ENCODE results near the gene ZNF747.

Gene ZNF747

DNA sequence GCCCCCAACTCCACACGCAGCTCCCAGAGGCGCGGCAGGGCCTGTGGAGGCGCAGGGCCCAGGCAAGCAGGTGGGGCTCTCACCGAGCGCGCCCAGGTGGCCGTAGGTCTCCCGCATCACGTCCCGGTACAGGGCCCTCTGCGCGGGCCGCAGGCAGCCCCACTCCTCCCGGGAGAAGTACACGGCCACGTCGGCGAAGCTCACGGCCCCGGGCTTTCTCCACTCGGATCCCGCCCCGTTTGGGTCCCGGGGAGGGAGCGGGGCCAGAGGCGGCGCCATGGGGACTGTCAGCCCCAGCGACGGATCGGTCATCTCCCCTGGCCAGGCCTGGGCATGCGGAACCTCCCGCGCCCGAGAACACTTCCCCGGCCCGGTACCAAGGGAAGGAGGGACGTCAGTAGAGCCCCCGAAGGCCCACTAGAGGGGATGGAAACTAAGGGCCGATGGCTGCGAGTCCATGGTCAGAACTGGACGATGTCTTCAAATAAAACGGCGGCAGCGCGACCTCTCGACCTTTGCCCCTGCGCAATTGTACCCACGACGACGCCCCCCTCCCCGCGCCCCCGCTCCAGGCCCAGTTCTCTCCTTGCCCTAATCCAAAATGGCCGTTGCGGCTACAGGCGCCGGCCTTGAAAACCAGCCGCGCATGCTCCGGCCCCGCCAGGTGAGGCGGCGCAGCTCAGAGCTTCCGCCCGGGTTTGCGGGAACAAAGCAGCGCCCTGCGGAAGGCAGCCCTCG, at the start of gene ZNF747:
TSS of gene ZNF747 (minus strand) at position 491 of the 738 bp plus-strand sequence. CDS start at position 312, 179 bp downstream.
- peak; percentile 90 for DNase-seq (ENCODE audit: low spot score)

DNA sequence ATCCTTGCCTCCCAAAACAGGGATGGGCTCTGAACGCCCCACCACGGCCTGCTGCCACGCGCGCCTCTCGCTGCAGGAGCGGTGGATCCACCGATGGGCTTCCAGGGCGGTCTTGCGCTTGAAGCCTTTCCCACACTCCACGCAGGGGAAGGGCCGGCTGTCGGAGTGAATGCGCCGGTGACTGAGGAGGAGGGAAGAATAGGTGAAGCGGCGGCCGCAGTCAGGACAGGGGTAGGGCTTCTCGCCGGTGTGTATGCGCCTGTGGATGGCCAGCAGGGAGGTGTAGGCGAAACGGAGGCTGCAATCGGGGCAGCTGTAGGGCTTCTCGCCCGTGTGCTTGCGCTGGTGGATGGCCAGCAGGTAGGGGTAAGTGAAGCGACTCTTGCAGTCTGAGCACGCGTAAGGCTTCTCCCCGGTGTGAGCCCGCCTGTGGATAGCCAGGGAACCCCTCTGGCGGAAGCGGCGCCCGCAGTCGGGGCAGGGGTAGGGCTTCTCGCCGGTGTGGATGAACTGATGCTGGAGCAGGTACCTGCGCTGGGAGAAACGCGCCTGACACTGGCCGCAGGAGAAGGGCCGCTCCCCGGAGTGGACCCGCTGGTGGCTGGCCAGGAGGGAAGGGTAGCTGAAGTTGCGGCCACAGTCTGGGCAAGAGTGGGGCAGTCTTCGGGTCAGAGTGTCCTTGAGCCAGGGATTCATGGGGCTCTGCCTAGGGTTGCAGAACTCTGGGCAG, 48.1 kb upstream of the ZNF747 start:
- DNase-seq (ENCODE audit: low spot score) = no peak

DNA sequence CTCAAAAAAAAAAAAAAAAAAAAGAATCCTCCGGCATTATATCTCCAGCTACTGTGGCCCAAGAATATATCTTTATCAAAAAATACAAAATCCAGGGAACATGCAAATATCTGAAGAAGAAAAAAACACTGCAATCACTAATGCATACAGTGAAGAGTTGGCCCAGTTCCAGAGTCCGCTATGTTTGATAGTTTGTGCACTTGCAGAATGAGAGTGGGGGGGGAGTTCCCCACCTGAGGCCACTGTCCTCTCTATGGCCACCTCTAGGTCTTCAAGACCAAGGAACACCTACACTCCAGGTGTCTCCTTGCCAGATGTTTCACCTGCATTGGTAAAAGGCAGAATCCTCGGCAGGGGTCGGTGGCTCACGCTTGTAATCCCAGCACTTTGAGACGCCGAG, 46.8 kb upstream of the ZNF747 start:
- no peak for DNase-seq (ENCODE audit: low spot score)

DNA sequence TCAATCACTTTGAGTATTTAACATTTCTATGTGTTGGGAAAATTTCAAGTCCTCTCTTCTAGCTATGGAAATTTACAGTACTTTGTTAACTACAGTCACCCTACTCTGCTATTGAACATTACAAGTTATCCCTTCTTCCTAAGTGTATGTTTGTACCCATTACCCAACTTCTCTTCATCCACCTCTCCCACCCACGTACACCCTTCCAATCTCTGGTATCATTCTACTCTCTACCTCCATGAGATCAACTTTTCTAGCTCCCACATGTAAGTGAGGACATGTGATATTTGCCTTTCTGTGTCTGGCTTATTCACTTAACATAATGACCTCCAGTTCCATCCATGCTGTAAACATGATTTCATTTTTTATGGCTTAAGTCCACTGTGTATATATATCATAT, 40.0 kb upstream of the ZNF747 start:
- no peak for DNase-seq (ENCODE audit: low spot score)

DNA sequence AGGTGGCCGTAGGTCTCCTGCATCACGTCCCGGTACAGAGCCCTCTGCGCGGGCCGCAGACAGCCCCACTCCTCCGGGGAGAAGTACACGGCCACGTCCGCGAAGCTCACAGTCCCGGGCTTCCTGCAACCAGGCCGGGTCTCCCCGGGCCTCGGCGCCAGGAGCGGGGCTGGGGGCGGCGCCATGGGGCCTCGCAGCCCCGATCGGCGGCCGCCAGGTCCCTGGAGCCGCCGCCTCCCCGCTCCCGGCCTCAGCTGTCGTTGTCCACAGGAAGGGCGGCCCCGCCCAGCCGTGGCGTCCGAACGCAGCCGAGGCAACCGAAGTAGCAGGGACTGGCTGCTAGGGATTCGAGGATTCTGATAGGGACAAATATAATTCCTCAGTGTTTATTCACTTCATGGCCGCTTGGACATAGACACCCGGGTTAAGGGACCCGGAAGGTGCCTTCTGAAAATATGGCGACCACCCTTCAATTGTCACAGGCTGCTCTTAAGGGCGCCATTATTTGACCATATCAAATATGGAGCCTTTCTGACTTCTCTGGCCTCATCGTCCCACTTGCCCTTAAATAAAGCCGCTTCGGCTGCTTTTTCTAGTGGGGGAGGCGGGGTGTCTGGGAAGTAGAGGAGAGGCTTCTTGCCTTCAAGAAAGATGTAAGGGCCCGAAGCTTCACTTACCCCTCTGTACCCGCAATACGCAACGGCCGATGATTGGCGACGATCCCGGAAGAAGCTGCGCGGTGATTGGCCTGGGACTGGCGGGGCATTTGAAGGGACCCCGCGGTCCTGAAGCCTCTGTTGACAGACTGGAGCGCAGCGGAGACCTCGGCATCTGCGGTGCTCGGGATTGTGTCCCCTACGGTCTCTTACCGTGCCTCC, 37.0 kb upstream of the ZNF747 start, which contains the start of gene ZNF688:
TSS of gene ZNF688 (minus strand) at position 270 of the 878 bp plus-strand sequence. CDS start at position 185, 85 bp downstream.
- DNase-seq (ENCODE audit: low spot score) = peak; percentile 98

DNA sequence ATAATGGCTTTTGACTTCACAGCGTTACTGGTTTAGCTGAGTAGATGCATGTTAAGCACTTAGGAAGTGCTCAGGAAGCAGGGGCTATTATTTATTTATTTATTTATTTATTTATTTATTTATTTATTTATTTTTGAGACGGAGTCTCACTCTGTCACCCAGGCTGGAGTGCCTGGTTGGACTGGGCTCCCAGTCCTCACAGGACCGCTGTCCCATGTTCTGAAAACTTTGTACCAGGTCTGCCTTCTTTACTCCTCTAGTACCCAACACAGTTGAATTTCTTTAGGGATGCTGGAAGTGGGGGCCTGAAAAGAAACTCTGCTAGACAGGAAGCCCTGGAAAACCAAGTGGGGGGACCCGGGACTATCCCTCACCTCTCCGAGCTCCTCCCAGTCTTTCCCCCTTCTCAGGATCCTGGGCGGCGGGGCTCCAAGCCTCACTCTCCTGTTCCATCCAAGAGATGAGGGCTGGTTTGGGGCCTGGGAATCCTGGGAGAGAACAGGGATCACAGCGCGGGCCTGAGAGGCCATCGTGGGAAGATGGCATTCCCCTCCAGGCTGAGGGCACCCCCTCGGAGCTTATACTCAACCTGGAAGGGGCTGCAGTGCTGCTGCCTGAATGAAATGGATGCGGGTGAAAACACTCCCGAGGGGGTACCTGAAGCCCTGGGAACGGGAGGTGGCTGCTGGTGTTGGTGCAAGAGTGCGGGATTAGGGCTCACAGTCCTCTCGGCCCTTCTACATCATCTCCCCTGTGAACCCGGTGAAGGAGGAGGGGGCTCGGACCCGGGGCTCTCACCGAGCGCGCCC, 36.2 kb upstream of the ZNF747 start:
- DNase-seq (ENCODE audit: low spot score) = peak; percentile 29

DNA sequence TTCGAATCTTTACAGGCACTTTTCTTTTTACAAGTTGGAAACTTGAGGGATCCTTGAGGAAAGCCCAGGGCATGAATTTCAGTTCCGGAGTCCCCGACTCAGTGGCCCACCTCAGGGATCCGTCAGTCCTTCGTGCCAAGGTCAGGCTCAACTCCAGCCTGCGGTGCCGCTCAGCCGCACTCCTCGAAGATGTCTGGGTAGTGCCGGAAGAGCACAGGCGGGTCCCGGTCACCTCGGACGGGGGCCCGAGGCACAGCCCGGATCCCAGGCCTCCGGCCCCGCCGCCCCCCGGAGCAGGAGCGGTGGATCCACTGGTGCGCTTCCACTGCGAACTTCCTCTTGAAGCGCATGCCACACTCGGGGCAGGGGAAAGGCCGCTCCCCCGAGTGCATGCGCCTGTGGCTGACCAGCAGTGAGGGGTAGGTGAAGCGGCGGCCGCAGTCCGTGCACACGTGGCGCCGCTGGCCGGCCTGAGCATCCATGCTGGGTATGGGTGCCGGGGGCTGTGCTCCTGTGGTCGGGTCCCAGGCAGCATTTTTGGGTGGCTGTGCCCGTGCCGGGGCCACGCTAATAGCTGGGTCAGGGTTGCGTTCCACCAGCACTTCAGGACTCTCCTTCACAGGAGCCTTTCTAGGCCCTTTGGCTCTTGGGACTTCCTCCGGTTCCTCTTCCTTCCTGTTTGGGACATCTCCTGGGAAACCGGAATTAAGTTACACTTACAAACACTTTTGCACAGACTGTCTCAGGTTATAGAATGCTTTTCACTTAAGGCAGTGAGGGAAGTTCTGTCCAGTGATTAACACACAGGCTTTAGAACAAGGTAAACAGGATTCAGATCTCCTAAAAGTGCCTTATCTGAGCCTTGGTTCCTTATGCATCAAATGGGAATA, 35.3 kb upstream of the ZNF747 start:
- DNase-seq (ENCODE audit: low spot score) = no peak

DNA sequence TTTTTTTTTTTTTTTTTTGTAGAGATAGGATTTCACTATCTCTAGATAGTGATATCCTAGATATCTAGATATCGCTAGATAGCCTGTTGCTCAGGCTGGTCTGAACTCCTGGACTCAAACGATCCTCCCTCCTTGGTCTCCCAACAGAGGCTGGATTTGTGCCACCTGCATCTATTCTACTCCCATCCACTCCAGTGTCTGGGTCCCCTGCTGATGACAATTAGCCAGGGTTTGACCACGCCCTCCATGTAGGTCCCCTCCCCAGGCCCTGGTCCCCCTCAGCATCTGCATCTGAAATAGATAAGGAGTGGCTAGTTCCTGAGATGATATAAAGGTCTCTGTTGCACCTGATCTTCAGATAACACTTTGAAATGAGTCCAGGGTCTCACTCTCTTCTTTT, 34.6 kb upstream of the ZNF747 start:
- DNase-seq (ENCODE audit: low spot score) = no peak

DNA sequence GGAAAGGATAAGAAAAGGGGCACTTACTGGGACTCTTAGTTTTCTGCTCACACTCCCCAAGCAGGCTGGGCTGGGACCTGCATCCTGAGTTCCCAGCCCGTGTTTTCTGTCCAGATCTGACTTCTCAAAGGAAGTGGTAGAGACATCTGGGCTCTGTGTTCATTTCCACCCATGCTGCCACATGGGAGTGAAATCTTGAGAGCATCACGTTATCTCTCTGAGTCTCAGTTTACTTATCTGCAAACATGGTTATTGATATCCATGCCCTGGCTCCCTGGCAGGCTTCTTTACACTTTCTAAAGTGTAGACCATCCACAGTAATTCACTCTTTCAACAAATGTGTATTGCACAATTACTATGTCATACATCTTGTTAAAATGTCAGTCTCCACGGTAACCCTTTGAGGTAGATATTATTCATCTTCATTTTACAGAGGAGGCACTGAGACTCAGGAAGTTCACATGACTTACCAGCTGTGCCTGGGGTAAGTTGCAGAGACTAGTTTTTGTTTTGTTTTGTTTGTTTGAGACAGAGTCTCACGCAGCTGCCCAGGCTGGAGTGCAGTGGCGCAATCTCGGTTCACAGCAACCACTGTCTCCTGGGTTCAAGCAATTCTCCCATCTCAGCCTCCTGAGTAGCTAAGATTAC, 33.5 kb upstream of the ZNF747 start:
- peak; percentile 82 for DNase-seq (ENCODE audit: low spot score)

DNA sequence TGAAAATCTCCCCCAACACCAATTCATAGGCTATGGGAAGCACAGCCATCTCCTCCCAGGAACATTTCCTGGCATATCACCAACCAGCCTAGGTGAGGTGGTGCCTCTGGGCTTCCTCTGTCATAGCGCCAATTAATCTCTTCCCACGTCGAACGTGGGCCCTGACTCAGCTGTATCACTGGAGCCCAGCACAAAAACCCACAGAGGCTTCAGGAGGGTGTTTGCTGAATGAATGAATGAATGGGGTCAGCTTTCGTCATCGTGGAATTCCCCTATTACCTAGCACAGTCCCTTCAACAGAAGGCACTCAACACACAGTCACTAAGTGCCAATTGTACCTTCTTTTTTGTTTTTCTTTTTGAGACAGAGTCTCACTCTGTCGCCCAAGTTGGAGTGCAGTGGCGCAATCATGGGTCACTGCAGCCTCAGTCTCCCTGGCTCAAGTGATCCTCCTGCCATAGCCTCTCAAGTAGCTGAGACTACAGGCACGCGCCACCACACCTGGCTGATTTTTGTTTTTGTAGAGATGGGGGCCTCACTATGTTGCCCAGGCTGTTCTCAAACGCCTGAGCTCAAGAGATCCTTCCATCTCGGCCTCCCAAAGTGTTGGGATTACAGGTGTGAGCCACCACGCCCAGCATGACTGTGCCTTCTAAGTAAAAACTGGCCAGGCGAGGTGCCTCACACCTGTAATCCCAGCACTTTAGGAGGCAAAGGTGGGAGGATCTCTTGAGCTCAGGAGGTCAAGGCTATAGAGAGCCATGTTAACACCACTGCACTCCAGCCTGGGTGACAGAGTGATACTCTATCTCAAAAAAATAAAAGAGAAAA, 32.7 kb upstream of the ZNF747 start:
- peak; percentile 83 for DNase-seq (ENCODE audit: low spot score)

DNA sequence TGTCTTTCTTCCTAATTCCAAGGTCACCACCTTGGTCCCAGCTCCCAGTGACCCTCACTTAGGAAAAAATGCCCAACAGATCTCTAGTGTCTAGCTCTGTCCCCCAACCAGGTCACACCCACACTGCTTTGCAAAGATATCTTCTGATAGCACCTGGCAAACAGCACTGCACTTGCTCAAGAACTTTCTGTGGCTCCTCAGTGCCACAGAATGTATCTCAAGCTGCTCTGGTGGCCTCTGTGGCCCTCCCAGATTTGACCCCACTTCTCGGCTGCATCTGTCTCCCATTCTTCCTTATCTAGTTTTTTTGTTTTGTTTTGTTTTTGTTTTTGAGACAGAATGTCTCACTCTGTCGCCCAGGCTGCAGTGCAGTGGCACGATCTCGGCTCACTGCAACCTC, 31.9 kb upstream of the ZNF747 start:
- no peak for DNase-seq (ENCODE audit: low spot score)

DNA sequence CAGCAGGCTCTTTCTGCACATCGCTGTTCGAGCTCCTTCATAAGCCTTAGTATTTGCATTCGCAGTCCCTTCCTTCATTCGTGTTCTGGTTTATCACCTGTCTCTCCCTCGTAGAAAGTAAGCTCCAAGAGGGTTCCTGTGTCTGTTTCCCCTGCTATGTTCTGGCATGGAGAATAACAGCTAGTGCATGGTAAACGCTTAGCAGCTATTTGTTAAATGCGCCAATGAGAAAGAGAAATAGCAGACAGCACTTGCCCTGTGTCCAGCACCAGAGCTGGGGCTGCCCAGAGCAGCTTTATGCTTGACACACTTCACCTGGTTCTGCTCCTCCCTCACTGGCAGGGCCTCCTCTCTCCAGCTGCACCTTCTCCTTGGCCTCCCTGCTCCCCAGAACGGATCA, 31.3 kb upstream of the ZNF747 start:
- DNase-seq (ENCODE audit: low spot score) = no peak

DNA sequence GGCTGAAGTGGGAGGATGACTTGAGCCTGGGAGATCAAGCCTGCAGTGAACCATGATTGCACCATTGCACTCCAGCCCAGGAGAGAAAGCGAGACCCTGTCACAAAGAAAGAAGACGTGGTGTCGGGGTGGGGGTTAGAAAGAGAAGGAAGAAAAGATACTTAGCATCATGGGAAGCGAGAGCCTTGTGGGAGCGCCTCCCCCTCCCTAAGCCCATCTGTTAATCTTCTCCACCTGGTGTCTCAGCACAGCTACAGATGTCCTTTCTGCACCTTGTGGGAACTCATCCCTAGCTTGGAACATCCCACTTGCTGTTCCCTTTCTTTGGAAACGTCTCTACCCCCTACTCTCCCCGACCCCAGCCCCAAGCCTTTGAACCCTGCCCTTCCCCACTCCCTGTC, 30.9 kb upstream of the ZNF747 start:
- no peak for DNase-seq (ENCODE audit: low spot score)

DNA sequence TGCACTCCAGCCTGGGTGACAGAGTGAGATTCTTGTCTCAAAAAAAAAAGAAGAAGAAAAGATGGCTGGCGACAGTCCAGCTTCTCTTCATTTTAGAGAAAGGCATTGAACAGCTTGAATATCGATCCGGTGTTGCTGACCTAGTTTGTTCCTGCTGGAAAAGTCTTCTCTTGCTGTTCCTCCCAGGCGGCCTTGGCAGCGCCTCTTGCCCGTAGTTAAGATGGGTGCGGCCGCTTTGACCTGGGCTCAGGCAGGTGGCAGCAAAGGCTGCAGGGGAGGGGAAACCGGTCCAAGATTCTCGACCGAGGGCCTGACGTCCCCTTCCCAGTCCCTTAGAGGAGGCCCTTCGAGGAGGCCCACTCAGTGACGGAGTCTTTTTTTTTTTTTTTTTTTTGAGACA, 27.4 kb upstream of the ZNF747 start:
- no peak for DNase-seq (ENCODE audit: low spot score)

DNA sequence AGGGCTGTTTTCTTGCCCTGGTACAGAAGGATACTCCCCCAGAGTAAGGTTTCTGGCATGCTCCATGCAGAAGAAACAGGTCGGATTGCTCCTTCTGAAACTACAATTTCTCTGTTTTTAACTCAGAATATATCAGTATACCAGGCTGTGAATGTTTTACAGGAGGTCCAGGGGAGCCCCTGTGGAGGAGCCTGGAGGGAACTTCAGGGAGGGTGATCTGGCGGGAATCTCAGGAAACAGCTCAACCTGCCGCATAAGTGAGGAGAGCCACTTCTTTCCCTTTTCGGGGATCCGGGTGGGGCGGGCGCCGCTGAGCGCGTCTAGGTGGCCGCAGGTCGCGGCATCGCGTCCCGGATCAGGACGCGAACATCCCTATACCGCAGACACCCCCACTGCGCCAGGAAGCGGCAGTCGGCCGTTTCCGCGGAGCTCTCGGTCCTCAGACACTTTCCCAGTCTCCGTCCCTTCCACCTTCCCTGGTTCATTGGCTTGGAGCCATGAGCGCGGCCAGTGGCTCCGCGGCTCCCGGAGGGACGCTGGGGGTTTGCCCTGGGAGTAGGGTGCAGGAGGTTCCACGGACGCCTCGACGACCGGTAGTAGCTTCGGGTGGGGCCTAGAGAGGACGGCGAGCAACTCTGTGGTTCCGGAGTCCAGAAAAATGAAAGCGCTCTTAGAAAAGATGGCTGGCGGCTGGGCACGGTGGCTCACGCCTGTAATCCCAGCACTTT, 26.6 kb upstream of the ZNF747 start:
- peak; percentile 20 for DNase-seq (ENCODE audit: low spot score)

DNA sequence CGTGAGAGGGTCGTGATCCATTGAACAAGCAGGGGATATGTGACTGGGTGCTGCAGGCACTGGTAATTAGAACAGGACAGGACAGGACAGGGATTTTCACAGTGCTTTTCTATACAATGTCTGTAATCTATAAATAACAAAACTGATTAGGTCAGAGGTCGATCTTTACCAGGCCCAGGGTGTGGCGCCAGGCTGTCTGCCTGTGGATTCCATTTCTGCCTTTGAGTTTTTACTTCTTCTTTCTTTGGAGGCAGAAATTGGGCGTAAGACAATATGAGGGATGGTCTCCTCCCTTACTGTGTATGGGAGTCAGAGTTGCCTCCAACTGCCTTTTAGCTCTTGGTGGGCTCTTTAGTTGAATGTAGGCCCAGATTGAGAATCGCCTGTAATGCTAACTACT, 25.0 kb upstream of the ZNF747 start:
- DNase-seq (ENCODE audit: low spot score) = no peak

DNA sequence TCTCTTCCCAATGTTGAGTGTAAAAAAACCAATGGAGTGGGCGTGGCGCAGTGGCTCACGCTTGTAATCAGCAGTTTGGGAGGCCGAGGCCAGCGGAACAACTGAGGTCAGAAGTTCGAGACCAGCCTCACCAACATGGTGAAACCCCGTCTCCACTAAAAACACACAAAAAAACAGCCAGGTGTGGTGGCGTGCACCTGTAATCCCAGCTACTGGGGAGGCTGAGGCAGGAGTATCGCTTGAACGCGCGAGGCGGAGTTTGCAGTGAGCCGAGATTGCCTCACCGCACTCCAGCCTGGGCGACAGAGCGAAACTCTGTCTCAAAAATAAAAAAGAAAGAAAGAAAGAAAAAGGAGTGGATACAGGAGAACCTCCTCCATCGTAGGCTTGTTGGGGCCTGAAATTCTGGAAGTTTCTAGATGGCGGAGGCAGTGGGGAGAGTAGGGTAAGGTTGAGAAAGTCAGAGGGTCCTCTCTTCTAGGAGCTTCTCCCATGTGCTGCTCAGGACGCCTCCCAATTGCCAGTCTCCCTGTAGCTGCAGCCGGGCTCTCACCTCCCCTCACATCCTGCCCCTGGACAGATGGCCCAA, 24.2 kb upstream of the ZNF747 start:
- no peak for DNase-seq (ENCODE audit: low spot score)

Measured in kidney tubule cell (primary cell).